Measurements from ENCODE around the gene MYCBP2. TPM values are rescaled to one million over a fixed set of nuclear protein-coding genes. Genes with fewer than 3 reads are reported as not detected.
"Not testable (repeated sequence)": the region's sequence is repeated elsewhere in the genome, so short reads cannot be mapped to it uniquely, and the experiment has no call there.

MYCBP2 gene
- total RNA-seq, 6 experiments from 2014 or later, result 52.7 to 66.3 (median 54.9) TPM

DNA sequence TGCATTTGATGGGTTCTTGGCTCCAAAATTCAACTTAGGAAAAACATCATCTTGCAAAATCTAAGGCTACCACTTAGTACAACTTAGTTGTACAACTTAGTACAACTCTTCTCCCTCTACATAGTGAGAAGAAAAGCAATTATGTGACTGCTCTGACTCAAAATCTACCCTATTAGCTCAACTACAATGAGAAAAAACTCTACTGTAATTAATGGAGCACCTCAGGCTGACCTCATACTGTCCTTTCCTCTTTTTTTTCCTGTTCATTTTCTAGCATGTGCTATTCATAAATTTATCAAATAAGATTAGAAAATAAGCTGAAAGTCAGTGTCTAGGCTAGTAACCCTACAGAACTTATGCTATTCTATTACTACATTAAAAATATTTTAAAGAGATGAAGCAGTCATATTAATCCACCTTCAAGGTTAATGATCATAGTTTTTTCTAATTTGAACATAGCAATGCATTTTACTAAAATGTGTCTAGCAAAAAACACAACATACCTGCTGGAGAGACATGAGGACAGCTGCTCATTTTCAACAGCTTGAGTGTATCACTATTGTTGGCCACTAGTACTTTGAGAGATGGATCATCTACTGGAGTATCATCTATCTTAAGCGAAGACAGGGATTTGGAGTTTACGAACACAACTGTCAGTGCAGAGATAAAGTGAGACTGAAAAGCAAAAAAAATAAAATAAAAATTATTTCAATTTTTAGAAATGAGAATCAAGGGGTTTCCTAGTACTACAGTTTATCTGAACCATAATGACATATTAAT lies 311.8 kb downstream of the MYCBP2 start:
- Mint-ChIP-seq H3K27ac (no peak overlapping the region), H3K27me3 (ENCODE audit: insufficient read depth) (no peaks in the 10 kb centered on the region), H3K9me3 (no peaks in the 10 kb centered on the region), H3K4me1 (ENCODE audit: low read depth) (no peaks in the 10 kb centered on the region), H3K36me3 (ENCODE audit: low read depth) (peaks cover 41% of the 10 kb centered on the region), H3K4me3 (no peak overlapping the region)
- no peak for TF ChIP-seq CTCF (IDR thresholded peaks at IDR 0.05)
- DNase-seq, result no peak

- Mint-ChIP-seq H3K27ac (no peak overlapping the region), H3K36me3 (ENCODE audit: low read depth) (peaks cover 47% of the 10 kb centered on the region), H3K9me3 (no peaks in the 10 kb centered on the region), H3K27me3 (ENCODE audit: insufficient read depth) (no peaks in the 10 kb centered on the region), H3K4me3 (no peak overlapping the region), H3K4me1 (ENCODE audit: low read depth) (peaks cover 3% of the 10 kb centered on the region; the same call in 1 of the 2 replicates)
- TF ChIP-seq CTCF (IDR thresholded peaks at IDR 0.05), result no peak
- no peak for DNase-seq
Observed at GRCh38 chr13:77013853-77014542, 312.9 kb downstream of the MYCBP2 start.

GRCh38 chr13:77009719-77010118 lies 317.2 kb downstream of the MYCBP2 start:
- H3K36me3 Mint-ChIP-seq (ENCODE audit: low read depth), result peaks cover 34% of the 10 kb centered on the region
- not testable (repeated sequence) for H3K4me1 Mint-ChIP-seq (ENCODE audit: low read depth); H3K27me3 Mint-ChIP-seq (ENCODE audit: insufficient read depth); H3K9me3 Mint-ChIP-seq; DNase-seq; H3K27ac Mint-ChIP-seq; H3K4me3 Mint-ChIP-seq

DNA sequence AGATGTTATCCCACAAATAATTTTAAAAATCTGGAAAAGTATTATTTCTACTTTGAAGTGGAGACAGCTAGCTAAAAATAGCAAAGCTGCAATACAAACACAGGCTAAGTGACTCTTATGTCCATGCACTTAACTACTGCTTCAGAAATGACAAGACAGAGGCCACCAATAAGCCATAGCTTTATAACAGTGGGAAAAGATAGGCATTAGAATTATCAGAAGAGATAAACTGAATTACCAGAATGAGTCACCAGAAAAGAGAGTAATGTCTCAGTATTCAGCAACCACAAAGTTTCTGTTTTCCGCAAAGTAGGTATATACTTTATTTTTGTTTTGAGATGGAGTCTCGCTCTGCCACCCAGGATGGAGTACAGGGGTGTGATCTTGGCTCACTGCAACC lies 317.9 kb downstream of the MYCBP2 start:
- no peak for TF ChIP-seq CTCF (IDR thresholded peaks at IDR 0.05)
- no peak overlapping the region for H3K27ac Mint-ChIP-seq
- DNase-seq, result no peak

DNA sequence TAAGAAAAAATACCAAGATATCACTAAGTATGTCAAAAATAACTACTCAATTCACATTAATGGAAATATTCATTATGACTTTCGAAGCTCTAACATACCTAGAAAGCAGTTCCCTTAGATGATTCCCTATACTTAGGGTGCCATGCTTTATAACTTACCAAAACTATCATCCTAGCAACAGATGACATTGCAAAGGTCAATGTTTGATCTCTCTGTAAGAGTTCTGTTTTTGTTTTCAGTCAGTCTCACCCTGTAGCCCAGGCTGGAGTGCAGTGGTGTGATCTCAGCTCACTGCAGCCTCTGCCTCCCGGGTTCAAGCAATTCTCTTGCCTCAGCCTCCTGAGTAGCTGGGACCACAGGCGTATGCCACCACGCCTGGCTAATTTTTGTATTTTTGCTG lies 318.6 kb downstream of the MYCBP2 start:
- not testable (repeated sequence) for H3K4me3 Mint-ChIP-seq; H3K27ac Mint-ChIP-seq; H3K27me3 Mint-ChIP-seq (ENCODE audit: insufficient read depth); DNase-seq; H3K4me1 Mint-ChIP-seq (ENCODE audit: low read depth); H3K9me3 Mint-ChIP-seq
- H3K36me3 Mint-ChIP-seq (ENCODE audit: low read depth), result peaks cover 21% of the 10 kb centered on the region

More for the DNA sequence above, 317.9 kb downstream of the MYCBP2 start:
- H3K27me3 Mint-ChIP-seq (ENCODE audit: insufficient read depth), result no peaks in the 10 kb centered on the region
- no peak overlapping the region for H3K4me3 Mint-ChIP-seq
- peaks cover 6% of the 10 kb centered on the region; the same call in 1 of the 2 replicates for H3K4me1 Mint-ChIP-seq (ENCODE audit: low read depth)
- peaks cover 27% of the 10 kb centered on the region for H3K36me3 Mint-ChIP-seq (ENCODE audit: low read depth)
- H3K9me3 Mint-ChIP-seq, result no peaks in the 10 kb centered on the region

- no peak overlapping the region for H3K4me3 Mint-ChIP-seq
- no peaks in the 10 kb centered on the region for H3K9me3 Mint-ChIP-seq
- DNase-seq, result peak; percentile 45
- peaks cover 5% of the 10 kb centered on the region for H3K36me3 Mint-ChIP-seq (ENCODE audit: low read depth)
- H3K27ac Mint-ChIP-seq, result peak overlapping the region; percentile 14; the same call in 1 of the 2 replicates
- 0 out of 2 replicates have a peak, but pooled peaks cover 2% of the 10 kb centered on the region for H3K27me3 Mint-ChIP-seq (ENCODE audit: insufficient read depth)
- peaks cover 20% of the 10 kb centered on the region; the same call in 1 of the 2 replicates for H3K4me1 Mint-ChIP-seq (ENCODE audit: low read depth)
- TF ChIP-seq CTCF (IDR thresholded peaks at IDR 0.05), result peak; percentile 81
Observed at GRCh38 chr13:77002590-77003190, 324.2 kb downstream of the MYCBP2 start.
